ENCODE data around the gene D2HGDH.
"Not testable (repeated sequence)": the region's sequence is repeated elsewhere in the genome, so short reads cannot be mapped to it uniquely, and the experiment has no call there.

Gene D2HGDH

DNA sequence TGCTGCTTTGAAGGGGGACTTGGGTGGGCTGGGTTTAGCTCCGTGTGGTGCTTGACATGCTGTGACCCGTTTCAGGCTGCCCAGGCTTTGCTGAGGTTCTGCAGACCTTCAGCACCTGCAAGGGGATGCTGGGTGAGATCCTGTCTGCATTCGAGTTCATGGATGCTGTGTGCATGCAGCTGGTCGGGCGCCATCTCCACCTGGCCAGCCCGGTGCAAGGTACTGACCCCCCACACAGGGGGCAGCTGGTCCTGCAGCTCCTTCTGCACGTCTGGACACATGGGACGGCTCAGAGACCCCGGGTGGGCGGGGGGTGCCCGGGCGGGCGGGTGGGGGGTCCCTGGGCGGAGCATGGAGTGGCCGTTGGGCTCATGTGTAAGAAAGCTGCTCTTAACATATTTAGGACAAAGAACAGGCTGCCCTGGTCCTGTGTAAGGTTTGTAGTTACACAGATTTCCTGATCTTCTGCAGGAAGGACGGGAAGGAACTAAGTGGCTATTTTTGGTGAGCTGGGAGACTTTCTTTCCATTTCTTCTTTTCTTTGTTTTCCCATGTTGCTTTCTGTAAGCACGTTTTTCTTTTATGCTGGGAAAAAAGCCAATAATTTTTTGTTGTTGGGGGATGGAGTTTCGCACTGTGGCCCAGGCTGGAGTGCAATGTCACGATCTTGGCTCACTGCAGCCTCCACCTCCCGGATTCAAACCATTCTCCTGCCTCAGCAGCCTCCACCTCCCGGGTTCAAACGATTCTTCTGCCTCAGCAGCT, 15.8 kb downstream of the D2HGDH start:
- no peak for DNase-seq
- no peaks in the 10 kb centered on the region for H3K27me3 Mint-ChIP-seq
- H3K4me1 Mint-ChIP-seq (ENCODE audit: low read depth): no peaks in the 10 kb centered on the region
- no peak overlapping the region for H3K27ac Mint-ChIP-seq
- no peaks in the 10 kb centered on the region for H3K9me3 Mint-ChIP-seq
- H3K36me3 Mint-ChIP-seq (ENCODE audit: low read depth): peaks cover 75% of the 10 kb centered on the region
- H3K4me3 Mint-ChIP-seq: no peak overlapping the region

DNA sequence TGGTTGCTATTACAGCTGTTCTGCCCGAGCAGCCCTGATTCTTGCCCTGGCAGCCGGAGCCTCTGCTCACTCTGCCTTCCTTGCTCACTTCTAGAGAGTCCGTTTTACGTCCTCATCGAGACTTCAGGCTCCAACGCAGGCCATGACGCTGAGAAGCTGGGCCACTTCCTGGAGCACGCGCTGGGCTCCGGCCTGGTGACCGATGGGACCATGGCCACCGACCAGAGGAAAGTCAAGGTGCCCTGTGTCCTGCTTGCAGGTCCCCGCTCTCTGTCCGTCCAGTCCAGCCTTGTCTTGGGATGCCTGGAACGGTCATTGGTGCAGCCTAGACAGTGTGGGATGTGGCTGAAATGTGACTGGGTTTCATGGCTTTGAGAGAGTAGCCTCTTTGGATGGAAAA, 16.7 kb downstream of the D2HGDH start:
- Mint-ChIP-seq H3K4me3 (no peak overlapping the region), H3K9me3 (no peaks in the 10 kb centered on the region), H3K27me3 (no peaks in the 10 kb centered on the region), H3K36me3 (ENCODE audit: low read depth) (peaks cover 72% of the 10 kb centered on the region), H3K27ac (no peak overlapping the region), H3K4me1 (ENCODE audit: low read depth) (no peaks in the 10 kb centered on the region)
- DNase-seq: no peak

DNA sequence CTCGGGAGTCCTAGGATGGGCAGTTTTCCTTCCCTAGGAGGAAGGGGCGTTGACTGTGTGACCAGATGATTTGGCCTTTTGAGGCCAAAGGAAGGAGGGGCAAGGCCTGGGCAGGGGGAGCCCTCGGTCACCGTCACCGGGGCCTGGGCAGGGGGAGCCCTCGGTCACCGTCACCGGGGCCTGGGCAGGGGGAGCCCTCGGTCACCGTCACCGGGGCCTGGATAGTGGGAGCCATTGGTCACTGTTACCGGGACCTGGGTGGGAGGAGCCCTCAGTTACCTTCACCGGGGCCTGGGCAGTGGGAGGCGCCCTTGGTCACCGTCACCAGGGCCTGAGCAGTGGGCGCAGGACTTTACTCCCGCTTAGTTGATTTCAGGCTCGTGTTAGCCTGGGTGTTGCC, 17.3 kb downstream of the D2HGDH start:
- no peak for DNase-seq
- no peaks in the 10 kb centered on the region for H3K9me3 Mint-ChIP-seq
- no peaks in the 10 kb centered on the region for H3K4me1 Mint-ChIP-seq (ENCODE audit: low read depth)
- H3K27me3 Mint-ChIP-seq: no peaks in the 10 kb centered on the region
- H3K27ac Mint-ChIP-seq: no peak overlapping the region
- H3K4me3 Mint-ChIP-seq: no peak overlapping the region
- peaks cover 72% of the 10 kb centered on the region for H3K36me3 Mint-ChIP-seq (ENCODE audit: low read depth)

DNA sequence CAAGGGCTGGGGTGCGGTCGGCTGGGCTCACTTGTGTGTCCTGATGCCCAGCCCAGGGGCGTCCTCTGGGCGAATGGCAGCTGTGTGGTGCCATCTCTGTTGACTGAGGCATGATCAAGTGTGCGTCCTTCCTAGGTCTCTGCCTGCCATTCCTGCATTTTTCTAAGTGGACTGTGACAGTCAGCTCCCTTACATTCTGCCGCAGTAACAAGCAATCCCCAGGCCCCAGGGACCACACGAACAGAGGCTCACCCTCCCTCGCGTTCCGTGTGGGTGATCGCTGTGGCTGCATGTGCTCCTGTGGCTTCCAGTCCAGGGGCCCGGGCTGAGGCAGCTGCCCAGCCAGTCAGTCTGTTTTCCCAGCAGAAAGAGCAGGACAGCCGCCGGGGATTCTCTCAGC, 17.8 kb downstream of the D2HGDH start:
- no peaks in the 10 kb centered on the region for H3K27me3 Mint-ChIP-seq
- H3K9me3 Mint-ChIP-seq: no peaks in the 10 kb centered on the region
- H3K4me3 Mint-ChIP-seq: no peak overlapping the region
- no peak for DNase-seq
- peaks cover 73% of the 10 kb centered on the region for H3K36me3 Mint-ChIP-seq (ENCODE audit: low read depth)
- H3K4me1 Mint-ChIP-seq (ENCODE audit: low read depth): no peaks in the 10 kb centered on the region
- no peak overlapping the region for H3K27ac Mint-ChIP-seq

DNA sequence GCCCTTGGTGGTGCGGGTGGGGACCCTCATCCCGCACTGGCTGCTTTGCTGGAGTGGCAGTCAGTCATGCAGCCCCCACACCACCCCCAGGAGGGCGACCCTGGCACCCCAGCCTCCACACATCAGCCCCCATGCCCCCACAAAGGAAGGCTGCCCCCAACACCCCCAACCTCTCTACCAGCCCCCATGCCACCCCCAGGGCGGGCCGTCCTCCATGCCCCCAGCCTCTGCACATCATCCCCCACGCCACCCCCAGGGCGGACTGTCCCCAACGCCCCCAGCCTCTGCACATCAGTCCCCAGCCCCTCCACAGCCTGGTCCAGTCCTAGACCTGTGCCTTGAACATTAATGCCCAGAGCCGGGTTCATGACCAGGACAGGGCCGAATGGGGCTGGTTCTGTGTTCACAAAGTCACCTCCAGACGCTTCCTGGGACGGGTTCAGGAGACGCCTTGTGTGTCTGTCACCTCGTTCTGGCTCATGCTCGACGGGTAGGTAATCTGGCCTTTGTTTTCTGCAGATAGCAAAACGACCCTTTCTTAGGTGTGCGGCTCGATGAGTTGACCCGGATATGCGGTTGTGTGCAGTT, 18.4 kb downstream of the D2HGDH start:
- DNase-seq: no peak
- H3K4me1 Mint-ChIP-seq (ENCODE audit: low read depth): no peaks in the 10 kb centered on the region
- H3K27me3 Mint-ChIP-seq: no peaks in the 10 kb centered on the region
- no peak overlapping the region for H3K4me3 Mint-ChIP-seq
- H3K27ac Mint-ChIP-seq: no peak overlapping the region
- peaks cover 74% of the 10 kb centered on the region for H3K36me3 Mint-ChIP-seq (ENCODE audit: low read depth)
- no peaks in the 10 kb centered on the region for H3K9me3 Mint-ChIP-seq

DNA sequence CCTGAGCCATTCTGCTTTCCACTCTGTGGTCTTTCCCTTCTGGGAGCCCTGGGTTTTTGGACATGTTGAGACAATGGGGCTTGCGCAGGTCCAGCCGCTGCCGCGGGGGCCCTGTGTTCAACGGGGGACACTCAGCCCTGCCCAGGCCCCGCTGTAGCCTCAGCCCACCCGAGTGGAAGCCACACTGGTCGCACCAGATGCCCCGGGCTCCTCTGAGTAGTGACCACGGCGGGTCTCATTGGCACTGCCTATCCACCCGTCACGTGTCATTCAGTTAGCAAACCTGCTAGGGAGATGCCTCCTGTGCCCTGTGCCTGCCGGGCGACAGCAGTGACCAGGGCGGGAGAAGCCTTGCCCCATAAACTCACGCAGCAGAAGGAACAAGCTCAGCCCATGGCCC, 19.1 kb downstream of the D2HGDH start:
- no peak for DNase-seq
- Mint-ChIP-seq H3K27me3 (no peaks in the 10 kb centered on the region), H3K4me1 (ENCODE audit: low read depth) (no peaks in the 10 kb centered on the region)

DNA sequence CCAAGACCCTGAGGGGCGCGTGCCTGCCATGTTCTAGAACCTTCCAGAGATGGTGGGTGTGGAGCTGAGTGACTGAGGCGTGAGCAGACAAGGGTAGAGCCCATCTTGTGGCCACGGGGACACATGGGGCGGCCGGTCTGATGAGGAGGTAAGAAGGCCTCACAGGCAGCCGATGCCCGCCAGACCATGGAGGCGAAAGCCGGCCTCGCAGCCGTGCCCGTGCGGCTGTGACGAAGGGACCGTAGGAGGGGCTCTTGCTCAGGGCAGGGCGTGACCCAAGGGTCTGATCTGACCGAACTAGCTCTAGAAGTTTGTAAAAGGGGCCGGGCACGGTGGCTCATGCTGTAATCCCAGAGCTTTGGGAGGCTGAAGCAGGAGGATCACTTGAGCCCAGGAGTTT, 19.6 kb downstream of the D2HGDH start:
- H3K36me3 Mint-ChIP-seq (ENCODE audit: low read depth): peaks cover 72% of the 10 kb centered on the region
- no peak for DNase-seq
- H3K27me3 Mint-ChIP-seq: no peaks in the 10 kb centered on the region
- no peak overlapping the region for H3K27ac Mint-ChIP-seq
- H3K4me1 Mint-ChIP-seq (ENCODE audit: low read depth): no peaks in the 10 kb centered on the region
- H3K9me3 Mint-ChIP-seq: no peaks in the 10 kb centered on the region
- no peak overlapping the region for H3K4me3 Mint-ChIP-seq

More for the DNA sequence above, 19.1 kb downstream of the D2HGDH start:
- Mint-ChIP-seq H3K4me3 (no peak overlapping the region), H3K27ac (no peak overlapping the region), H3K36me3 (ENCODE audit: low read depth) (peaks cover 73% of the 10 kb centered on the region), H3K9me3 (no peaks in the 10 kb centered on the region)

DNA sequence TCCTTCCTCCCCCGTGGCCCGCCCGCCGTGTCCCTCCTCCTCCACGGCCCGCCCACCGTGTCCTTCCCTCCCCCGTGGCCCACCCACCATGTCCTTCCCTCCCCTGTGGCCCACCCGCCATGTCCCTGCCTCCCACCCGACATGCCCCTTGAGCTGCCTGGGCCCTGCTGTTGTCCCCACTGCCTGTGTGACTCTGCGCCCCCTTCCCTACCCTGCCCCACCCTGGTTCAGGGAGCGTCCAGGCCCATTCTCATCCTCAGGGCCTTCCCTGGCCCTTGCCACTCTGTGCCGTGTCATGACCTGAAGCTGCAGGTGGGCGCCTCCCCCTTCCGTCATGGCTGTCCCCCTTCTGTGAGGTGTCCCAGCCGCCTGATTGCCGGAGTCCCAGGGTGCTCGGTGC, 20.7 kb downstream of the D2HGDH start:
- Mint-ChIP-seq H3K36me3 (ENCODE audit: low read depth) (peaks cover 71% of the 10 kb centered on the region), H3K27me3 (no peaks in the 10 kb centered on the region), H3K9me3 (no peaks in the 10 kb centered on the region), H3K27ac (no peak overlapping the region), H3K4me3 (no peak overlapping the region), H3K4me1 (ENCODE audit: low read depth) (no peaks in the 10 kb centered on the region)
- DNase-seq: no peak

DNA sequence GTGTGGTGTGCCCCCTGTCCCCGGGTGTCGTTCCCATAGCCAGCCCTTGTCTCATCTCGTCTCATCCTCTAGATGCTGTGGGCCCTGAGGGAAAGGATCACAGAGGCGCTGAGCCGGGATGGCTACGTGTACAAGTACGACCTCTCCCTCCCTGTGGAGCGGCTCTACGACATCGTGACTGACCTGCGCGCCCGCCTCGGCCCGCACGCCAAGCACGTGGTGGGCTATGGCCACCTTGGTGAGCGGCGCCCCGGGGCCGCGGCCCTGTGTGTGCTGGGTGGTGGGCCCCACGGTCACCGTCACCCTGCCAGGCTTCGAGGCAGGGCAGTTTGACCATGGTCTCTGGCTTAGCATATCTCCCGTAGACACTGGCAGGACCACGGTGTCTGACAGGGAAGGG, 21.3 kb downstream of the D2HGDH start:
- no peak for DNase-seq
- Mint-ChIP-seq H3K4me3 (no peak overlapping the region), H3K36me3 (ENCODE audit: low read depth) (peaks cover 72% of the 10 kb centered on the region), H3K4me1 (ENCODE audit: low read depth) (peaks cover under 1% of the 10 kb centered on the region), H3K27ac (no peak overlapping the region), H3K9me3 (peaks cover 2% of the 10 kb centered on the region), H3K27me3 (no peaks in the 10 kb centered on the region)

DNA sequence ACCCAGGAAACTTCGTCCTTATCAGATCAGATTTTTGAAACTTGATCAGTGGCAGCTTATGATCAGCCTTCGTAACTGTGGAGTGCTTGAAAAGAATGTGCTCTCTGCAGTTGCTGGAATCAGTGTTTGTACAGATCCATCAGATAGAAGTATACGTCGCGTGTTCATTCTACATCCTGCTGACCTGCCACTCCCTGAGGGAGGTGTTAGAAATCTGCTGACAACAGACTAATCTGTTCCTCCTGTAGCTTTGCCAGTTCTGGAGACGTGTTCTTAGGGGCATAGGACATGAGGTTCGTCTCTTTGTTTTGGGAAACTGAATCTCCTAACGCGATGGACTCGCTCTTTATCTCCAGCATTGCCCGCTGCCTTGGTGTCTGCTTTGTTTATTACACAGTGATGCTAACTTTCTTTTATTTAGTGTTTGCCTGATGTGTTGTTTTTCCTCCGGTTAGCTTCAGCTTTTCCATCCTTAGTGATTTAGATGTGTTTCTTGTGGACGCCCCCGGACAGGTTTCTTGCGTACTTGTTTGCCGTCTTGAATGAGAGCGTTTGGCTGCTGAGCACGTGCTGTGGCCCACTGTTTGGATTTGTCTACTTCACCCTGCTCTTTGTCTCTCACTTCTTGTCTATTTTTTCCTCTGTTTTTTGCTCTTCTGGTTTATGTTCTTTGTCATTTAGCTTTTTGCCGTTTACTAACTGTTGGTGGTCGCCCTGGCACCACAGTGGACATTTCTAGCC, 24.8 kb downstream of the D2HGDH start:
- H3K27ac Mint-ChIP-seq: no peak overlapping the region
- H3K9me3 Mint-ChIP-seq: peaks cover 3% of the 10 kb centered on the region
- no peaks in the 10 kb centered on the region for H3K27me3 Mint-ChIP-seq
- H3K36me3 Mint-ChIP-seq (ENCODE audit: low read depth): peaks cover 56% of the 10 kb centered on the region
- H3K4me3 Mint-ChIP-seq: no peak overlapping the region
- no peak for DNase-seq
- H3K4me1 Mint-ChIP-seq (ENCODE audit: low read depth): peaks cover 22% of the 10 kb centered on the region

DNA sequence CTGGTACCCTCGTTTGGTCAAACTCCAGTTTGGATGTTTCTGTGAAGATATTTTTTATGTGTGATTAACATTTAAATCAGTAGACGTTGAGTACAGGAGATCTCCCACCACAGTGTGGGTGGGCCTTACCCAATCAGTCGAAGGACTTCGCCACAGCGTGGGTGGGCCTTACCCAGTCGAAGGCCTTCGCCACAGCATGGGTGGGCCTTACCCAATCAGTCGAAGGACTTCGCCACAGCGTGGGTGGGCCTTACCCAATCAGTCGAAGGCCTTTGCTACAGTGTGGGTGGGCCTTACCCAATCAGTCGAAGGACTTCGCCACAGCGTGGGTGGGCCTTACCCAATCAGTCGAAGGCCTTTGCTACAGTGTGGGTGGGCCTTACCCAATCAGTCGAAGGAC, 25.5 kb downstream of the D2HGDH start:
- peak; percentile 22 for DNase-seq
- H3K4me3 Mint-ChIP-seq, H3K27ac Mint-ChIP-seq, H3K9me3 Mint-ChIP-seq, H3K27me3 Mint-ChIP-seq: not testable (repeated sequence)
- peaks cover 26% of the 10 kb centered on the region for H3K4me1 Mint-ChIP-seq (ENCODE audit: low read depth)
- peaks cover 50% of the 10 kb centered on the region for H3K36me3 Mint-ChIP-seq (ENCODE audit: low read depth)

DNA sequence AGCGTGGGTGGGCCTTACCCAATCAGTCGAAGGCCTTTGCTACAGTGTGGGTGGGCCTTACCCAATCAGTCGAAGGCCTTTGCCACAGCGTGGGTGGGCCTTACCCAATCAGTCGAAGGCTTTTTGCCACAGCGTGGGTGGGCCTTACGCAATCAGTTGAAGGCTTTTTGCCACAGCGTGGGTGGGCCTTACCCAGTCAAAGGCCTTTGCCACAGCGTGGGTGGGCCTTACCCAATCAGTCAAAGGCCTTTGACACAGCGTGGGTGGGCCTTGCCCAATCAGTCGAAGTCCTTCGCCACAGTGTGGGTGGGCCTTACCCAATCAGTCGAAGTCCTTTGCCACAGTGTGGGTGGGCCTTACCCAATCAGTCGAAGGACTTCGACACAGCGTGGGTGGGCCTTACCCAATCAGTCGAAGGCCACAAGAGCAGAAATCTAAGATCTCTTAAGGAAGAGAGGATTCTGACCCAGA, 25.9 kb downstream of the D2HGDH start:
- Mint-ChIP-seq H3K4me3 (no peak overlapping the region), H3K36me3 (ENCODE audit: low read depth) (peaks cover 47% of the 10 kb centered on the region), H3K27ac (no peak overlapping the region), H3K4me1 (ENCODE audit: low read depth) (peaks cover 26% of the 10 kb centered on the region), H3K27me3 (no peaks in the 10 kb centered on the region), H3K9me3 (peaks cover 3% of the 10 kb centered on the region)
- DNase-seq: peak; percentile 35

DNA sequence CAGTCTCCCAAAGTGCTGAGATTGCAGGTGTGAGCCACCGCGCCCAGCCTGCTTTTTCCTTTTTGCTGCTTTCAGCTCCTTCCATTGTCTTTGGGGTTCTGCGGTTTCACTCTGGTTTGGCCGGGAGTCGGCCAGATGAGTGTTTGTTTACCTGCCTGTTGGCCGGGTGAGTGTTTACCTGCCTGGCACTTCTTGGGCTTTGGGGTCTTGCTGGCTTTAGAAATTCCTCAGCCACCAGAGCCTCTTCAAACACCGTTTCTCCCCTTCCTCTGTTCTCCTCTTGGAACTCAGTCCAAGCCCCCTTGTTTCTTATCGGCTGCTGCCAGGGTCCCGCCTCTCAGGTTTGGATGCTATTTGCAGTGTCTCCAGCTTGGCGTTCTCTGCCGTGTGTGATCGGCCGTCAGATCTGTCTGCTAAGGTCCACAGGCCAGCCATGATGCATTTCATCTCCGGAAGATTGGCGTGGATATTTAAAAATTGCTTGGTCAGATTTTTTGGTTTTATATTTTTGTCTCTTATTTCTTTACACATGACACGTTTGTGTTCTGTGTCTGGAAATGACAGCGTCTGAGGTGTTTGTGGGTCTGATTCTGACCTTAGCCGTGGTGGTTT, 28.0 kb downstream of the D2HGDH start:
- Mint-ChIP-seq H3K36me3 (ENCODE audit: low read depth) (peaks cover 31% of the 10 kb centered on the region), H3K27me3 (no peaks in the 10 kb centered on the region), H3K4me3 (peak overlapping the region; percentile 38), H3K4me1 (ENCODE audit: low read depth) (peaks cover 26% of the 10 kb centered on the region), H3K9me3 (peaks cover 3% of the 10 kb centered on the region), H3K27ac (peak overlapping the region; percentile 82)
- DNase-seq: peak; percentile 37

DNA sequence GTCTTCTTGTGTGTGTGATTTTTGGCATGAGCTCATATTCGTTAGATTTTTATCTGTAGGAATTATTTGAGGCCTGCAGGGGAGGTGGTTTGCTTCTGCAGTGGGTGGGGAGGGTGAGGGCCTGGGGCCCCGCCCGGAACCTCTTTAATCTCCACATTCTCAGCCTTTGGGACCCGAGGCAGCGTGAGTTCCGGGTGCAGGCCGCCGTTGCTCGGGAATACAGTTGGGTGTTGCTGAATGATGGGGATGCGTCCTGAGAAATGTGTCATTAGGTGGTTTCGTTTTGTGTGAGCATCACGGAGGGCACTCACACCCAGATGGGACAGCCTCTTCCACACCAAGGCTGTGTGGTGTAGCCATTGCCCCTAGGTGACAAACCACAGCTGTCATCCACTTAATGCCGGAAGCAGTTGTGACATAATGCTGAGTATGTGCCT, 28.5 kb downstream of the D2HGDH start:
- H3K27me3 Mint-ChIP-seq: no peaks in the 10 kb centered on the region
- peak overlapping the region; percentile 82 for H3K27ac Mint-ChIP-seq
- H3K4me1 Mint-ChIP-seq (ENCODE audit: low read depth): peaks cover 26% of the 10 kb centered on the region
- H3K36me3 Mint-ChIP-seq (ENCODE audit: low read depth): peaks cover 28% of the 10 kb centered on the region
- peak overlapping the region; percentile 38 for H3K4me3 Mint-ChIP-seq
- DNase-seq: peak; percentile 70
- H3K9me3 Mint-ChIP-seq: peaks cover 3% of the 10 kb centered on the region
